Endodermal cell (in vitro differentiated cells): ENCODE data around the gene ZNF431. TPM values are rescaled to one million over a fixed set of nuclear protein-coding genes. Genes with fewer than 3 reads are reported as not detected.

Source experiments
- DNase-seq: peaks from one replicate; pipeline ENCODE4 v3.0.0-alpha.2; 2017
- H3K27ac ChIP-seq: 2 replicates; pipeline ENCODE4 v1.5.1; 2013; ENCODE audit warnings: mild to moderate bottlenecking, low read depth, low read length, moderate library complexity
- H3K27me3 ChIP-seq: 2 replicates; pipeline ENCODE4 v1.6.1; 2013; ENCODE audit warnings: mild to moderate bottlenecking, low read length, moderate library complexity; ENCODE audit not compliant: insufficient read depth, control insufficient read depth, poor library complexity, severe bottlenecking
- H3K36me3 ChIP-seq: 2 replicates; pipeline ENCODE4 v1.7.0; 2013; ENCODE audit warnings: mild to moderate bottlenecking, low read length, moderate library complexity; ENCODE audit not compliant: control insufficient read depth, insufficient read depth
- H3K4me1 ChIP-seq: one replicate; pipeline ENCODE4 v1.7.0; 2013; ENCODE audit warnings: low read length; ENCODE audit not compliant: control insufficient read depth, insufficient read depth
- H3K4me3 ChIP-seq: 2 replicates; pipeline ENCODE4 v1.5.1; 2013; ENCODE audit warnings: mild to moderate bottlenecking, low read length, moderate library complexity
- H3K9ac ChIP-seq: 2 replicates; pipeline ENCODE4 v1.6.1; 2013; ENCODE audit warnings: mild to moderate bottlenecking, low read length, moderate library complexity; ENCODE audit not compliant: poor library complexity, severe bottlenecking; ENCODE audit errors: extremely low read depth
- H3K9me3 ChIP-seq: 2 replicates; pipeline ENCODE4 v1.6.1; 2013; ENCODE audit warnings: mild to moderate bottlenecking, low read length, moderate library complexity; ENCODE audit not compliant: control insufficient read depth
- H3K27ac Mint-ChIP-seq: 2 replicates; pipeline ENCODE4 v1.8.0; 2020; ENCODE audit warnings: mixed read lengths
- H3K27me3 Mint-ChIP-seq: 2 replicates; pipeline ENCODE4 v1.8.0; 2021; ENCODE audit warnings: mild to moderate bottlenecking, mixed read lengths; ENCODE audit not compliant: insufficient read depth
- H3K36me3 Mint-ChIP-seq: 2 replicates; pipeline ENCODE4 v1.8.0; 2020; ENCODE audit warnings: low read depth, mixed read lengths
- H3K4me1 Mint-ChIP-seq: 2 replicates; pipeline ENCODE4 v1.8.0; 2020; ENCODE audit warnings: mixed read lengths
- H3K4me3 Mint-ChIP-seq: 2 replicates; pipeline ENCODE4 v1.8.0; 2020; ENCODE audit warnings: mild to moderate bottlenecking, moderate library complexity, mixed read lengths
- H3K9me3 Mint-ChIP-seq: 2 replicates; pipeline ENCODE4 v1.8.0; 2020; ENCODE audit warnings: mild to moderate bottlenecking, mixed read lengths
- CTCF ChIP-seq: fragments of 200-600 bp; sonication (generic); conservative IDR thresholded peaks from 2 replicates; pipeline ENCODE4 v1.5.0; 2021; ENCODE audit warnings: antibody characterized with exemption, mild to moderate bottlenecking
- WGBS, 2 experiments: methylation state at CpG; one replicate each; pipeline versions ENCODE4 v1.1.5 to v1.1.7; 2013; ENCODE audit warnings: missing lambda C conversion rate in 2 of 2, mixed read lengths in 1 of 2; ENCODE audit not compliant: insufficient coverage in 1 of 2, insufficient read length in 1 of 2; 5-methylcytosine and 5-hydroxymethylcytosine counted together
- total RNA-seq, 2 donors: library from RNA; stranded (reverse); fragmentation: NEBNext Ultra II Directional in 1 of 2; extraction: Animal tissue kit (Norgen Biotek cat#: 25700) in 1 of 2; gene quantifications; 2 replicates in 1 of 2; 3 replicates in 1 of 2; pipeline ENCODE4 v1.2.1, GENCODE V29; 2021

Gene ZNF431
- total RNA-seq, 2 donors from 2014 or later, result 34.6 to 39.0 TPM

- H3K9me3 Mint-ChIP-seq, result peaks cover 45% of the 10 kb centered on the region
- H3K36me3 Mint-ChIP-seq, result peaks cover 52% of the 10 kb centered on the region
- no peak for TF ChIP-seq CTCF
- H3K4me1 ChIP-seq, result no peaks in the 10 kb centered on the region
- peaks cover 11% of the 10 kb centered on the region for H3K4me1 Mint-ChIP-seq
- H3K27ac Mint-ChIP-seq, result no peak overlapping the region
- peaks cover 53% of the 10 kb centered on the region for H3K9me3 ChIP-seq
- H3K27me3 ChIP-seq, result no peaks in the 10 kb centered on the region
- no peaks in the 10 kb centered on the region for H3K27me3 Mint-ChIP-seq
- WGBS, 2 experiments, result 93 to 98% methylated on average over 3 to 5 of the region's 5 CpGs
- no peak overlapping the region for H3K9ac ChIP-seq
- H3K4me3 ChIP-seq, result peak overlapping the region; percentile 92
- H3K36me3 ChIP-seq, result peaks cover 53% of the 10 kb centered on the region
- H3K4me3 Mint-ChIP-seq, result peak overlapping the region; percentile 97
- no peak overlapping the region for H3K27ac ChIP-seq
- DNase-seq, result no peak
Observed at GRCh38 chr19:21143428-21143827, 1.6 kb downstream of the ZNF431 start.

- TF ChIP-seq CTCF, result no peak
- H3K4me3 ChIP-seq, result peak overlapping the region; percentile 92
- no peak overlapping the region for H3K27ac Mint-ChIP-seq
- 95 to 100% methylated on average over 1 of the region's 1 CpG for WGBS, 2 experiments
- H3K36me3 ChIP-seq, result peaks cover 57% of the 10 kb centered on the region
- H3K4me1 ChIP-seq, result no peaks in the 10 kb centered on the region
- no peak for DNase-seq
- H3K36me3 Mint-ChIP-seq, result peaks cover 56% of the 10 kb centered on the region
- H3K27me3 Mint-ChIP-seq, result no peaks in the 10 kb centered on the region
- H3K9me3 ChIP-seq, result peaks cover 57% of the 10 kb centered on the region
- no peaks in the 10 kb centered on the region for H3K27me3 ChIP-seq
- H3K4me1 Mint-ChIP-seq, result peaks cover 11% of the 10 kb centered on the region
- H3K27ac ChIP-seq, result no peak overlapping the region
- peaks cover 49% of the 10 kb centered on the region for H3K9me3 Mint-ChIP-seq
- no peak overlapping the region for H3K9ac ChIP-seq
- peak overlapping the region; percentile 97 for H3K4me3 Mint-ChIP-seq
Observed at GRCh38 chr19:21143854-21144253, 2.0 kb downstream of the ZNF431 start.

- H3K4me3 ChIP-seq, result peak overlapping the region; percentile 63
- peaks cover 83% of the 10 kb centered on the region for H3K9me3 ChIP-seq
- peaks cover 60% of the 10 kb centered on the region for H3K9me3 Mint-ChIP-seq
- H3K4me1 ChIP-seq, result no peaks in the 10 kb centered on the region
- H3K27ac Mint-ChIP-seq, result no peak overlapping the region
- no peaks in the 10 kb centered on the region for H3K27me3 ChIP-seq
- H3K27ac ChIP-seq, result no peak overlapping the region
- peaks cover 93% of the 10 kb centered on the region for H3K36me3 Mint-ChIP-seq
- no peak for TF ChIP-seq CTCF
- no peak for DNase-seq
- H3K4me1 Mint-ChIP-seq, result peaks cover 9% of the 10 kb centered on the region
- H3K4me3 Mint-ChIP-seq, result no peak overlapping the region
- no peak overlapping the region for H3K9ac ChIP-seq
- no peaks in the 10 kb centered on the region for H3K27me3 Mint-ChIP-seq
- 92% methylated on average over 1 of the region's 1 CpG; no CpG with 5 or more reads in 1 of the 2 experiments for WGBS, 2 experiments
- peaks cover 94% of the 10 kb centered on the region for H3K36me3 ChIP-seq
Observed at GRCh38 chr19:21147540-21147939, 5.7 kb downstream of the ZNF431 start.
